HepG2 (cell line): ENCODE measurements around the gene SHLD1. TPM values are rescaled to one million over a fixed set of nuclear protein-coding genes. Genes with fewer than 3 reads are reported as not detected.

Experiments used
- BORCS8-MEF2B ChIP-seq: sonication (generic); formaldehyde crosslinking; IDR thresholded peaks from 2 replicates; pipeline ENCODE4 v1.8.0; 2022; ENCODE audit warnings: mild to moderate bottlenecking, missing genetic modification reagents
- BRF2 ChIP-seq: sonication (generic); formaldehyde crosslinking; IDR thresholded peaks from 2 replicates; pipeline ENCODE4 v1.8.1; 2022; ENCODE audit warnings: mild to moderate bottlenecking, missing genetic modification reagents
- CCAR2 ChIP-seq: fragments of 200-400 bp; formaldehyde crosslinking; optimal IDR thresholded peaks from 2 replicates; pipeline ENCODE3; 2018; ENCODE audit warnings: low read depth, mild to moderate bottlenecking, low read length, moderate library complexity
- DDIT3 ChIP-seq: sonication (generic); formaldehyde crosslinking; IDR thresholded peaks from 2 replicates; pipeline ENCODE4 v1.4.0; 2020; ENCODE audit warnings: mild to moderate bottlenecking, missing genetic modification reagents
- HOXD1 ChIP-seq: sonication (generic); formaldehyde crosslinking; IDR thresholded peaks from 2 replicates; pipeline ENCODE4 v1.5.0; 2020; ENCODE audit warnings: missing genetic modification reagents
- KLF16 ChIP-seq, 2 experiments: sonication (generic) in 1 of 2; formaldehyde crosslinking in 1 of 2; IDR thresholded peaks; 2 replicates each; pipeline versions ENCODE4 v1.6.1 to v1.8.0; 2016 to 2023; ENCODE audit warnings: missing genetic modification reagents in 2 of 2, missing compliant biosample characterization in 1 of 2
- MAFK ChIP-seq, 2 experiments: IDR thresholded peaks in 1 of 2; conservative IDR thresholded peaks in 1 of 2; 2 replicates each; pipeline ENCODE4 v1.6.1; 2011; ENCODE audit warnings: improper control_type of control experiment in 2 of 2, low read length in 2 of 2
- MED1 ChIP-seq: sonication (generic); formaldehyde crosslinking; IDR thresholded peaks from 2 replicates; pipeline ENCODE4 v1.4.0; 2020; ENCODE audit warnings: missing genetic modification reagents
- MTF1 ChIP-seq: sonication (generic); formaldehyde crosslinking; IDR thresholded peaks from 2 replicates; pipeline ENCODE4 v1.5.0; 2020; ENCODE audit warnings: missing genetic modification reagents
- MYPOP ChIP-seq: sonication (generic); formaldehyde crosslinking; IDR thresholded peaks from 2 replicates; pipeline ENCODE4 v1.8.1; 2023; ENCODE audit warnings: mild to moderate bottlenecking, moderate library complexity, missing genetic modification reagents
- NAIF1 ChIP-seq: sonication (generic); formaldehyde crosslinking; IDR thresholded peaks from 2 replicates; pipeline ENCODE4 v1.5.0; 2020; ENCODE audit warnings: mild to moderate bottlenecking, missing genetic modification reagents, borderline replicate concordance
- SIX4 ChIP-seq: sonication (generic); formaldehyde crosslinking; IDR thresholded peaks from 2 replicates; pipeline ENCODE4 v1.4.0; 2020; ENCODE audit warnings: missing genetic modification reagents
- STAG1 ChIP-seq: sonication (generic); formaldehyde crosslinking; IDR thresholded peaks from 2 replicates; pipeline ENCODE4 v1.4.0; 2020; ENCODE audit warnings: missing genetic modification reagents
- TAF1 ChIP-seq: sonication (generic); formaldehyde crosslinking; IDR thresholded peaks from 2 replicates; pipeline ENCODE4 v1.4.0; 2020; ENCODE audit warnings: missing genetic modification reagents
- ZBTB46 ChIP-seq: sonication (generic); formaldehyde crosslinking; IDR thresholded peaks from 2 replicates; pipeline ENCODE4 v1.4.0; 2020; ENCODE audit warnings: mild to moderate bottlenecking, missing genetic modification reagents, borderline replicate concordance
- ZFP36L2 ChIP-seq: sonication (generic); formaldehyde crosslinking; IDR thresholded peaks from 2 replicates; pipeline ENCODE4 v1.4.0; 2020; ENCODE audit warnings: missing genetic modification reagents
- ZNF143 ChIP-seq: sonication (generic); formaldehyde crosslinking; IDR thresholded peaks from 2 replicates; pipeline ENCODE4 v1.4.0; 2020; ENCODE audit warnings: missing genetic modification reagents
- ZNF512 ChIP-seq: sonication (generic); formaldehyde crosslinking; IDR thresholded peaks from 2 replicates; pipeline ENCODE4 v1.4.0; 2020; ENCODE audit warnings: mild to moderate bottlenecking, missing genetic modification reagents
- ZNF512B ChIP-seq: sonication (generic); formaldehyde crosslinking; IDR thresholded peaks from 2 replicates; pipeline ENCODE4 v1.5.1; 2020; ENCODE audit warnings: missing genetic modification reagents, mild to moderate bottlenecking, borderline replicate concordance
- ZNF841 ChIP-seq: sonication (generic); formaldehyde crosslinking; IDR thresholded peaks from 2 replicates; pipeline ENCODE4 v1.8.1; 2023; ENCODE audit warnings: missing genetic modification reagents, borderline replicate concordance
- polyA plus RNA-seq, 8 experiments: library from polyadenylated mRNA; depleted of rRNA in 3 of 8; stranded (reverse) in 7 of 8; unstranded in 1 of 8; fragments of >200 nt; fragmentation: Illumina TruSeq in 4 of 8; extraction: Trizol in 4 of 8; gene quantifications; 2 replicates each; pipeline versions ENCODE4 v1.2.1 to v1.2.3, GENCODE V29; 2011 to 2016; ENCODE audit warnings: low read depth in 4 of 8, missing spikeins in 1 of 8, mixed read lengths in 1 of 8; ENCODE audit not compliant: insufficient read depth in 1 of 8
- total RNA-seq, 5 experiments: library from RNA; depleted of rRNA; stranded (reverse); fragments of >200 nt; fragmentation: Illumina TruSeq; extraction: Trizol; gene quantifications; 2 replicates each; pipeline ENCODE4 v1.2.3, GENCODE V29; 2016; ENCODE audit warnings: low read depth in 1 of 5

SHLD1 gene
- total and polyA plus RNA-seq, 2 of the 13 experiments (the other 11 are each of a cell fraction or from before 2014, with no cell fraction given) = 8.9 to 10.0 TPM

- TF ChIP-seq ZNF512B (CRISPR knock-in tag) (no peak), HOXD1 (CRISPR knock-in tag) (peak; percentile 69; the same call in 1 of the 2 replicates), MYPOP (CRISPR knock-in tag) (no peak), ZBTB46 (CRISPR knock-in tag) (no peak), CCAR2 (no peak), TAF1 (CRISPR knock-in tag) (no peak; the same call in 1 of the 2 replicates), ZNF143 (CRISPR knock-in tag) (no peak), DDIT3 (no peak), KLF16 (CRISPR knock-in tag; IDR thresholded peaks at IDR 0.05) (peak in 1 of 2 experiments; percentile 58; a peak in 1 of 4 replicates), MAFK (conservative IDR thresholded peaks at IDR 0.05 in 1 of 2, IDR thresholded peaks at IDR 0.05 in 1 of 2; ENCODE audit: low read length in 2 of 2) (no peak), ZNF841 (CRISPR knock-in tag) (no peak), NAIF1 (no peak), MED1 (peak; percentile 83), BORCS8-MEF2B (0 out of 2 replicates have a peak, but pooled peaks have one; percentile 56), SIX4 (CRISPR knock-in tag) (no peak; the same call in 1 of the 2 replicates), STAG1 (no peak), BRF2 (CRISPR knock-in tag) (no peak), MTF1 (CRISPR knock-in tag) (no peak), ZFP36L2 (CRISPR knock-in tag) (no peak), ZNF512 (CRISPR knock-in tag) (no peak)
Observed at GRCh38 chr20:5781798-5782750, 31.9 kb downstream of the SHLD1 start (continued).
